ENCODE data around the gene TRIM7. TPM values are rescaled to one million over a fixed set of nuclear protein-coding genes. Genes with fewer than 3 reads are reported as not detected.
A peak's percentile ranks its signal among the peaks of the same experiment; 100 is the strongest.

TRIM7 gene
- total and polyA plus RNA-seq, 9 of the 15 experiments (the other 6 are each of a cell fraction or from before 2014, with no cell fraction given), result 2.6 to 14.9 (median 8.9) TPM

- TF ChIP-seq ELK3 (CRISPR knock-in tag; IDR thresholded peaks at IDR 0.05), result no peak
- 0 out of 2 replicates have a peak, but pooled peaks have one; percentile 29 for TF ChIP-seq MBD2 (IDR thresholded peaks at IDR 0.05; ENCODE audit: borderline replicate concordance, low read depth)
- peak; percentile 81 for TF ChIP-seq TEAD4 (IDR thresholded peaks at IDR 0.05; ENCODE audit: low read length)
- no peak for TF ChIP-seq TEAD4 (CRISPR knock-in tag; IDR thresholded peaks at IDR 0.05; ENCODE audit: borderline replicate concordance)
- TF ChIP-seq ZFP30 (CRISPR knock-in tag; IDR thresholded peaks at IDR 0.05; ENCODE audit: borderline replicate concordance), result no peak
- no peak for TF ChIP-seq MYBL2 (IDR thresholded peaks at IDR 0.05; ENCODE audit: low read depth)
- TF ChIP-seq MYBL2 (CRISPR knock-in tag; IDR thresholded peaks at IDR 0.05; ENCODE audit: borderline replicate concordance), result no peak
- no peak for TF ChIP-seq TCFL5 (CRISPR knock-in tag; conservative IDR thresholded peaks at IDR 0.05)
- no peak; the same call in 1 of the 2 replicates for TF ChIP-seq RAD51 (IDR thresholded peaks at IDR 0.05; ENCODE audit: borderline replicate concordance, low read depth)
- TF ChIP-seq RFX1 (IDR thresholded peaks at IDR 0.05), result no peak
- peak in 1 of 2 experiments; percentile 76; a peak in 2 of 3 replicates for TF ChIP-seq CBX3 (IDR thresholded peaks at IDR 0.05; ENCODE audit: borderline replicate concordance in 1 of 2, low read length in 2 of 2)
- 0 out of 2 replicates have a peak, but pooled peaks have one; percentile 20 for TF ChIP-seq ZSCAN29 (IDR thresholded peaks at IDR 0.05)
- TF ChIP-seq ZKSCAN8 (CRISPR knock-in tag; IDR thresholded peaks at IDR 0.05), result 0 out of 2 replicates have a peak, but pooled peaks have one; percentile 61
- TF ChIP-seq CEBPZ (IDR thresholded peaks at IDR 0.05; ENCODE audit: borderline replicate concordance, low read depth, low read length), result no peak
- TF ChIP-seq ZNF318 (IDR thresholded peaks at IDR 0.05; ENCODE audit: borderline replicate concordance in 1 of 2, low read depth in 1 of 2), result no peak
Observed at GRCh38 chr5:181187500-181188213, 17.3 kb downstream of the TRIM7 start (continued).
